Measurements from ENCODE around the gene PI3. TPM values are rescaled to one million over a fixed set of nuclear protein-coding genes. Genes with fewer than 3 reads are reported as not detected.

The PI3 gene
- polyA plus RNA-seq, 2 of the 4 experiments (the other 2 are of a cell fraction) = 0.18 to 0.35 TPM

GRCh38 chr20:45173522-45173921 lies 1.2 kb upstream of the PI3 start:
- no peak for FAIRE-seq

GRCh38 chr20:45176526-45177267 lies 2.0 kb downstream of the PI3 start:
- CTCF ChIA-PET = interaction anchor here (1.6 kb wide), 1 partner anchor 114 kb away, joined by 5 read pairs; no protein-coding TSS in a partner anchor
- Histone ChIP-seq H3K4me2 (no peak overlapping the region), H3K4me1 (peaks cover 5% of the 10 kb centered on the region; the same call in 1 of the 3 replicates), H3K4me3 (no peak overlapping the region), H3K9me3 (no peaks in the 10 kb centered on the region), H3K27ac (no peak overlapping the region)
- ATAC-seq = no peak
- whole genome bisulfite sequencing (ENCODE audit: missing lambda C conversion rate) = 44% methylated on average over 4 of the region's 4 CpGs
- POLR2A ChIA-PET = no interaction called here
- no peak for DNase-seq (ENCODE audit: low read depth in 1 of 2, low spot score in 1 of 2)
- TF ChIP-seq ZFP36 (IDR thresholded peaks at IDR 0.05; ENCODE audit: borderline replicate concordance, partially characterized antibody) = no peak
- no peak for TF ChIP-seq EHMT2 (IDR thresholded peaks at IDR 0.05; ENCODE audit: low read depth)
- no peak for TF ChIP-seq MYC (IDR thresholded peaks at IDR 0.05; ENCODE audit: borderline replicate concordance, low read length)
- TF ChIP-seq NFE2L2 (conservative IDR thresholded peaks at IDR 0.05; ENCODE audit: low read length) = no peak
- TF ChIP-seq HDAC2 (IDR thresholded peaks at IDR 0.05) = no peak
- TF ChIP-seq, protein P1, sequence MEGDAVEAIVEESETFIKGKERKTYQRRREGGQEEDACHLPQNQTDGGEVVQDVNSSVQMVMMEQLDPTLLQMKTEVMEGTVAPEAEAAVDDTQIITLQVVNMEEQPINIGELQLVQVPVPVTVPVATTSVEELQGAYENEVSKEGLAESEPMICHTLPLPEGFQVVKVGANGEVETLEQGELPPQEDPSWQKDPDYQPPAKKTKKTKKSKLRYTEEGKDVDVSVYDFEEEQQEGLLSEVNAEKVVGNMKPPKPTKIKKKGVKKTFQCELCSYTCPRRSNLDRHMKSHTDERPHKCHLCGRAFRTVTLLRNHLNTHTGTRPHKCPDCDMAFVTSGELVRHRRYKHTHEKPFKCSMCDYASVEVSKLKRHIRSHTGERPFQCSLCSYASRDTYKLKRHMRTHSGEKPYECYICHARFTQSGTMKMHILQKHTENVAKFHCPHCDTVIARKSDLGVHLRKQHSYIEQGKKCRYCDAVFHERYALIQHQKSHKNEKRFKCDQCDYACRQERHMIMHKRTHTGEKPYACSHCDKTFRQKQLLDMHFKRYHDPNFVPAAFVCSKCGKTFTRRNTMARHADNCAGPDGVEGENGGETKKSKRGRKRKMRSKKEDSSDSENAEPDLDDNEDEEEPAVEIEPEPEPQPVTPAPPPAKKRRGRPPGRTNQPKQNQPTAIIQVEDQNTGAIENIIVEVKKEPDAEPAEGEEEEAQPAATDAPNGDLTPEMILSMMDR (IDR thresholded peaks at IDR 0.05) = no peak
- no peak for TF ChIP-seq HOXB5 (CRISPR knock-in tag; IDR thresholded peaks at IDR 0.05)
- no peak for TF ChIP-seq HOXA7 (CRISPR knock-in tag; IDR thresholded peaks at IDR 0.05)
- no peak for FAIRE-seq

More at GRCh38 chr20:45173522-45173921, 1.2 kb upstream of the PI3 start:
- WGBS (ENCODE audit: missing lambda C conversion rate) = 0% methylated on average over 1 of the region's 1 CpG
- Histone ChIP-seq H3K4me2 (no peak overlapping the region), H3K9me3 (peaks cover 5% of the 10 kb centered on the region; the same call in 1 of the 3 replicates), H3K4me3 (no peak overlapping the region), H3K4me1 (peaks cover 5% of the 10 kb centered on the region; the same call in 1 of the 3 replicates), H3K27ac (no peak overlapping the region)
- POLR2A ChIA-PET = no interaction called here
- TF ChIP-seq, protein P2, sequence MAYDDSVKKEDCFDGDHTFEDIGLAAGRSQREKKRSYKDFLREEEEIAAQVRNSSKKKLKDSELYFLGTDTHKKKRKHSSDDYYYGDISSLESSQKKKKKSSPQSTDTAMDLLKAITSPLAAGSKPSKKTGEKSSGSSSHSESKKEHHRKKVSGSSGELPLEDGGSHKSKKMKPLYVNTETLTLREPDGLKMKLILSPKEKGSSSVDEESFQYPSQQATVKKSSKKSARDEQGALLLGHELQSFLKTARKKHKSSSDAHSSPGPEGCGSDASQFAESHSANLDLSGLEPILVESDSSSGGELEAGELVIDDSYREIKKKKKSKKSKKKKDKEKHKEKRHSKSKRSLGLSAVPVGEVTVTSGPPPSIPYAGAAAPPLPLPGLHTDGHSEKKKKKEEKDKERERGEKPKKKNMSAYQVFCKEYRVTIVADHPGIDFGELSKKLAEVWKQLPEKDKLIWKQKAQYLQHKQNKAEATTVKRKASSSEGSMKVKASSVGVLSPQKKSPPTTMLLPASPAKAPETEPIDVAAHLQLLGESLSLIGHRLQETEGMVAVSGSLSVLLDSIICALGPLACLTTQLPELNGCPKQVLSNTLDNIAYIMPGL (CRISPR knock-in tag; IDR thresholded peaks at IDR 0.05; ENCODE audit: borderline replicate concordance) = no peak
- TF ChIP-seq FOXS1 (CRISPR knock-in tag; IDR thresholded peaks at IDR 0.05) (no peak), REST (IDR thresholded peaks at IDR 0.05) (no peak)
- CTCF ChIA-PET = interaction anchor here (1.6 kb wide), 1 partner anchor 121 kb away, joined by 5 read pairs; no protein-coding TSS in a partner anchor
- ATAC-seq (no peak), DNase-seq (ENCODE audit: low read depth in 1 of 2, low spot score in 1 of 2) (no peak)

DNA sequence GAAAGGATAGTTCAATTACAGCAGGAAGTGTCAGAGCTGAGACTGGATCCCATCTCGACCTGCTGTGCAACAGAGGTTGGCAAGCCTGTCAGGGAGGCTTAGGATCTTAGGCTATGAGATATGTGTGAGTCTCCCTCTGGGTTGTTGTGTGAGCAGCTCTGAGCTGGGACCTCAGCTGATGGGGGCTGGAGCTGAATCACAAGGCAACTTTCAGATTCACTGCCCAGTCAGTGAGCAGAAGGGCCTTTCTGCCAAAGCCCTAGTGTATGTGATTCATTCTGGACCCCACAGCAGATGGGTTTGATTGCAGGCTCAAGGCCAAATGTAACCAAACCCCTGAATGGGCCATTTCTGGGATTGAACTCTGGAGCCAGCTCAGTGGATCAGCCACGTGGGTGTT lies 4.5 kb downstream of the PI3 start:
- FAIRE-seq (no peak), ATAC-seq (no peak), DNase-seq (ENCODE audit: low read depth in 1 of 2, low spot score in 1 of 2) (no peak)
- 0% methylated on average over 2 of the region's 2 CpGs for WGBS (ENCODE audit: missing lambda C conversion rate)
- no peak overlapping the region for H3K4me2 ChIP-seq
- H3K4me1 ChIP-seq = peaks cover 6% of the 10 kb centered on the region; the same call in 1 of the 3 replicates
- ChIA-PET CTCF (interaction anchor here (0.5 to 1.3 kb wide), 6 partner anchors 10 to 301 kb away, joined by 3 to 4 read pairs (median 3); no protein-coding TSS in a partner anchor), POLR2A (no interaction called here)
- no peak overlapping the region for H3K27ac ChIP-seq
- no peak overlapping the region for H3K4me3 ChIP-seq
- H3K9me3 ChIP-seq = no peaks in the 10 kb centered on the region
- TF ChIP-seq RCOR1 (IDR thresholded peaks at IDR 0.05; ENCODE audit: low read depth, low read length) (no peak), EHF (CRISPR knock-in tag; IDR thresholded peaks at IDR 0.05) (no peak), REST (IDR thresholded peaks at IDR 0.05) (no peak), BCL3 (IDR thresholded peaks at IDR 0.05) (no peak), KDM5A (IDR thresholded peaks at IDR 0.05) (no peak), ELK1 (IDR thresholded peaks at IDR 0.05; ENCODE audit: low read depth, low read length) (no peak)
- TF ChIP-seq, protein P3, sequence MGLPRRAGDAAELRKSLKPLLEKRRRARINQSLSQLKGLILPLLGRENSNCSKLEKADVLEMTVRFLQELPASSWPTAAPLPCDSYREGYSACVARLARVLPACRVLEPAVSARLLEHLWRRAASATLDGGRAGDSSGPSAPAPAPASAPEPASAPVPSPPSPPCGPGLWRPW (IDR thresholded peaks at IDR 0.05) = no peak

Measured in A549 (cell line).